Endothelial cell of umbilical vein (primary cell): ENCODE measurements around the gene GNAQ.

Experiments
- CTCF ChIP-seq, 2 donors: IDR thresholded peaks; 1 replicate in 1 of 2; 2 replicates in 1 of 2; pipeline ENCODE4 v1.5.1; 2011; ENCODE audit warnings: low read length in 2 of 2, mild to moderate bottlenecking in 2 of 2, moderate library complexity in 2 of 2, control low read depth in 1 of 2, inconsistent platforms in 1 of 2, low read depth in 1 of 2; ENCODE audit not compliant: insufficient read depth in 1 of 2; ENCODE audit errors: extremely low read depth in 1 of 2
- EZH2 ChIP-seq: IDR thresholded peaks from 2 replicates; pipeline ENCODE4 v1.6.1; 2012; ENCODE audit warnings: borderline replicate concordance, low read depth, mild to moderate bottlenecking, moderate library complexity, low read length, inconsistent platforms; ENCODE audit not compliant: severe bottlenecking
- FOS ChIP-seq: IDR thresholded peaks from 2 replicates; pipeline ENCODE4 v1.6.1; 2011; ENCODE audit warnings: mild to moderate bottlenecking, low read length, moderate library complexity, borderline replicate concordance; ENCODE audit not compliant: insufficient read depth
- POLR2A ChIP-seq: IDR thresholded peaks from 2 replicates; pipeline ENCODE4 v1.6.1; 2012; ENCODE audit warnings: low read depth, mild to moderate bottlenecking, control low read depth, low read length

GRCh38 chr9:77961541-77961940 is 70.1 kb downstream of the GNAQ start:
- TF ChIP-seq CTCF (IDR thresholded peaks at IDR 0.05; ENCODE audit: extremely low read depth in 1 of 2, insufficient read depth in 1 of 2, low read depth in 1 of 2, low read length in 2 of 2) (no peak), EZH2 (no peak), FOS (peak; percentile 13), POLR2A (no peak)
